K562 (cell line): ENCODE data around the gene EEFSEC. TPM values are rescaled to one million over a fixed set of nuclear protein-coding genes. Genes with fewer than 3 reads are reported as not detected.

Source experiments
- ATAC-seq: fragments of 200-7000 bp; cut with Tn5 transposase; 3 replicates; pipeline ENCODE4 v1.9.1; 2020; ENCODE audit warnings: moderate library complexity
- BruUV-seq: library from RNA; stranded (reverse); fragments of 400-500 nt; replicated peaks from 2 replicates; lab custom pipeline; 2021; lab: Mats Ljungman, UMichigan
- CTCF ChIA-PET: fragments of 300-600 bp; formaldehyde crosslinking; extraction: SDS; loops from one replicate; lab custom pipeline; 2021; ENCODE audit warnings: low intra/inter-chr PET ratio; lab: Yijun Ruan, JAX
- POLR2A ChIA-PET: fragments of 300-600, 350-650 bp; sonication (Branson Sonifier 250); formaldehyde crosslinking; extraction: SDS; loops from one replicate; lab custom pipeline; 2021; ENCODE audit warnings: antibody characterized with exemption, inconsistent platforms; lab: Yijun Ruan, JAX
- DNase-seq, 4 experiments: peaks; one replicate each; pipeline versions ENCODE4 v3.0.0 to v3.0.0-alpha.2; 2011 to 2018; ENCODE audit warnings: low spot score in 3 of 4, mixed read lengths in 3 of 4; ENCODE audit errors: extremely low read depth in 1 of 4
- FAIRE-seq: peaks from 2 replicates; lab custom pipeline; 2011; peaks lifted over from hg19 to GRCh38; lab: Jason Lieb, UNC
- H2AFZ ChIP-seq: 2 replicates; pipeline ENCODE4 v1.6.0; 2011; ENCODE audit warnings: low read depth, low read length, control low read depth, inconsistent platforms
- H3K27ac ChIP-seq: fragments of 200-600 bp; 3 replicates; pipeline ENCODE4 v1.8.0; 2011; ENCODE audit warnings: low read depth, mild to moderate bottlenecking, control low read depth, inconsistent platforms, low read length, moderate library complexity, mixed read lengths; ENCODE audit errors: extremely low read depth
- H3K27me3 ChIP-seq, 2 experiments: fragments of 300-600 bp in 1 of 2; 2 replicates in 1 of 2; 3 replicates in 1 of 2; pipeline versions ENCODE4 v1.6.0 to v1.8.0; 2011; ENCODE audit warnings: inconsistent platforms in 2 of 2, low read length in 2 of 2, mild to moderate bottlenecking in 1 of 2, mixed read lengths in 1 of 2, moderate library complexity in 1 of 2; ENCODE audit not compliant: control insufficient read depth in 2 of 2, insufficient read depth in 2 of 2
- H3K36me3 ChIP-seq: fragments of 300-600 bp; 3 replicates; pipeline ENCODE4 v1.8.0; 2011; ENCODE audit warnings: mild to moderate bottlenecking, low read length, inconsistent platforms; ENCODE audit not compliant: control insufficient read depth, insufficient read depth
- H3K4me1 ChIP-seq, 2 experiments: fragments of 200-600 bp in 1 of 2; replicated peaks in 1 of 2; 2 replicates in 1 of 2; 3 replicates in 1 of 2; pipeline versions ENCODE4 v1.5.1 to v1.8.0; 2011; ENCODE audit warnings: inconsistent platforms in 2 of 2, low read length in 2 of 2, mild to moderate bottlenecking in 1 of 2, mixed read lengths in 1 of 2, moderate library complexity in 1 of 2; ENCODE audit not compliant: control insufficient read depth in 2 of 2, insufficient read depth in 2 of 2
- H3K4me2 ChIP-seq: 2 replicates; pipeline ENCODE4 v1.6.1; 2011; ENCODE audit warnings: low read length, control low read depth, inconsistent platforms, mixed read lengths; ENCODE audit not compliant: insufficient read depth
- H3K4me3 ChIP-seq: fragments of 200-600 bp; sonication (generic), shearing (Covaris generic); 2 replicates; pipeline ENCODE4 v1.5.1; 2016; ENCODE audit warnings: control low read depth, inconsistent platforms
- H3K79me2 ChIP-seq: fragments of 200-600 bp; 3 replicates; pipeline ENCODE4 v1.8.0; 2011; ENCODE audit warnings: low read length, inconsistent platforms; ENCODE audit not compliant: control insufficient read depth, insufficient read depth
- H3K9ac ChIP-seq, 2 experiments: 2 replicates each; pipeline versions ENCODE4 v1.6.0 to v1.6.1; 2011; ENCODE audit warnings: low read depth in 2 of 2, low read length in 2 of 2, control low read depth in 1 of 2, inconsistent platforms in 1 of 2, mild to moderate bottlenecking in 1 of 2, mixed read lengths in 1 of 2; ENCODE audit not compliant: insufficient read depth in 1 of 2
- H3K9me1 ChIP-seq: one replicate; pipeline ENCODE4 v1.6.0; 2011; ENCODE audit warnings: inconsistent platforms, mild to moderate bottlenecking, low read length, moderate library complexity; ENCODE audit not compliant: control insufficient read depth, insufficient read depth
- H3K9me3 ChIP-seq: replicated peaks from 2 replicates; pipeline ENCODE4 v1.5.1; 2011; ENCODE audit warnings: low read depth, low read length, inconsistent platforms; ENCODE audit not compliant: control insufficient read depth, insufficient read depth
- H4K20me1 ChIP-seq: replicated peaks from 2 replicates; pipeline ENCODE4 v1.6.1; 2011; ENCODE audit warnings: low read length, inconsistent platforms, mixed read lengths; ENCODE audit not compliant: control insufficient read depth, insufficient read depth
- ARNT ChIP-seq, 2 experiments: fragments of 450-650 bp; IDR thresholded peaks; 2 replicates each; pipeline ENCODE4 v1.6.1; 2016; ENCODE audit warnings: mild to moderate bottlenecking in 1 of 2
- ATF1 ChIP-seq, 2 experiments: fragments of 450-650 bp in 1 of 2; IDR thresholded peaks; 2 replicates each; pipeline ENCODE4 v1.6.1; 2016; ENCODE audit warnings: missing compliant biosample characterization in 1 of 2, missing genetic modification characterization in 1 of 2
- ATF7 ChIP-seq: fragments of 450-650 bp; IDR thresholded peaks from 2 replicates; pipeline ENCODE4 v1.7.1; 2014; ENCODE audit warnings: mild to moderate bottlenecking, moderate library complexity
- CREM ChIP-seq: IDR thresholded peaks from 2 replicates; pipeline ENCODE4 v1.6.1; 2014; ENCODE audit warnings: antibody characterized with exemption, low read depth
- DPF2 ChIP-seq: fragments of 450-650 bp; IDR thresholded peaks from 2 replicates; pipeline ENCODE4 v1.6.1; 2016
- JUN ChIP-seq, 2 experiments: sonication (generic) in 1 of 2; formaldehyde crosslinking in 1 of 2; IDR thresholded peaks; 2 replicates each; pipeline versions ENCODE4 v1.6.1 to v1.8.0; 2012 to 2022; ENCODE audit warnings: borderline replicate concordance in 2 of 2, mild to moderate bottlenecking in 2 of 2, improper control_type of control experiment in 1 of 2, low read depth in 1 of 2, low read length in 1 of 2, missing genetic modification reagents in 1 of 2
- MTA1 ChIP-seq: fragments of 450-650 bp; IDR thresholded peaks from 2 replicates; pipeline ENCODE4 v1.6.1; 2017; ENCODE audit warnings: borderline replicate concordance
- PPARD ChIP-seq: fragments of 250-450 bp; sonication (Bioruptor Pico); IDR thresholded peaks from 2 replicates; pipeline ENCODE4 v1.8.0; 2022; ENCODE audit warnings: inconsistent platforms, mild to moderate bottlenecking, moderate library complexity
- RAD51 ChIP-seq: fragments of 450-650 bp; IDR thresholded peaks from 2 replicates; pipeline ENCODE4 v1.7.1; 2016; ENCODE audit warnings: low read depth, mild to moderate bottlenecking, borderline replicate concordance
- RBM17 ChIP-seq: fragments of 200-400 bp; formaldehyde crosslinking; IDR thresholded peaks from 2 replicates; pipeline ENCODE4 v1.6.1; 2017; ENCODE audit warnings: low read depth, mild to moderate bottlenecking, low read length, borderline replicate concordance
- RFX1 ChIP-seq: fragments of 450-650 bp; IDR thresholded peaks from 2 replicates; pipeline ENCODE4 v1.6.1; 2016; ENCODE audit warnings: mild to moderate bottlenecking, moderate library complexity
- SUPT5H ChIP-seq: fragments of 450-650 bp; IDR thresholded peaks from 2 replicates; pipeline ENCODE4 v1.6.1; 2016
- ZFX ChIP-seq: sonication (generic); formaldehyde crosslinking; IDR thresholded peaks from 2 replicates; pipeline ENCODE4 v1.8.0; 2022; ENCODE audit warnings: mild to moderate bottlenecking, missing genetic modification reagents, moderate library complexity
- ZNF395 ChIP-seq: fragments of 200-800 bp; sonication (Bioruptor generic); IDR thresholded peaks from 2 replicates; pipeline ENCODE4 v1.6.1; 2017; ENCODE audit warnings: missing genetic modification characterization, missing compliant biosample characterization
- ZNF41 ChIP-seq: fragments of 250-450 bp; sonication (Bioruptor Pico); conservative IDR thresholded peaks from 2 replicates; pipeline ENCODE4 v1.4.0; 2020; ENCODE audit warnings: mild to moderate bottlenecking
- ZNF592 ChIP-seq: fragments of 450-650 bp; IDR thresholded peaks from 2 replicates; pipeline ENCODE4 v1.6.1; 2017; ENCODE audit warnings: antibody characterized with exemption, mild to moderate bottlenecking
- WGBS: fragments of 100-300 bp; shearing (Covaris generic); methylation state at CpG from one replicate; pipeline ENCODE4 v1.1.6; 2016; ENCODE audit warnings: low coverage, mixed read lengths; ENCODE audit not compliant: insufficient coverage; ENCODE audit errors: missing lambda C conversion rate; 5-methylcytosine and 5-hydroxymethylcytosine counted together
- in situ Hi-C: fragments of 300-500 bp; cut with MboI; formaldehyde crosslinking; loops from 4 replicates; pipeline ENCODE4 v1.15.0; 2018; ENCODE audit warnings: inconsistent platforms, mixed read lengths
- intact Hi-C: fragments of 100-400 bp; cut with micrococcal nuclease; formaldehyde crosslinking; loops from 2 replicates; pipeline ENCODE4 v1.14.2; 2022
- polyA plus RNA-seq, 8 experiments: library from polyadenylated mRNA; depleted of rRNA in 4 of 8; stranded (reverse) in 5 of 8; unstranded in 3 of 8; fragments of >200 nt; fragmentation: Nextera tagmentation in 2 of 8; fragmentation: Illumina TruSeq in 1 of 8; extraction: Ambion mirVana in 2 of 8; extraction: Trizol in 1 of 8; gene quantifications; 2 replicates each; pipeline versions ENCODE4 v1.2.1 to v1.2.3, GENCODE V29; 2011 to 2014; ENCODE audit warnings: inconsistent platforms in 1 of 8, missing spikeins in 1 of 8
- total RNA-seq, 7 experiments: library from RNA; depleted of rRNA in 6 of 7; stranded (reverse); fragments of >200 nt in 6 of 7; fragmentation: Illumina TruSeq in 2 of 7; extraction: Trizol in 2 of 7; gene quantifications; 2 replicates each; pipeline versions ENCODE4 v1.2.1 to v1.2.3, GENCODE V29; 2011 to 2021; ENCODE audit warnings: low replicate concordance in 1 of 7

EEFSEC gene
- total and polyA plus RNA-seq, 9 of the 15 experiments (the other 6 are each of a cell fraction or from before 2014, with no cell fraction given), result 0.35 to 11.8 (median 7.7) TPM

- H3K27ac ChIP-seq, result peak overlapping the region; percentile 83
- BruUV-seq, result no TSS peak
- no peaks in the 10 kb centered on the region for H3K9me3 ChIP-seq
- peak overlapping the region; percentile 53 to 78 for H3K9ac ChIP-seq
- H2AFZ ChIP-seq, result peak overlapping the region; percentile 57; the same call in 1 of the 2 replicates
- no peaks in the 10 kb centered on the region for H3K27me3 ChIP-seq
- ATAC-seq (peak; percentile 91), FAIRE-seq (peak; percentile 93), DNase-seq (peak; percentile 72 to 86 (median 78))
- 10% methylated on average over 4 of the region's 6 CpGs for WGBS
- H4K20me1 ChIP-seq, result no peaks in the 10 kb centered on the region
- H3K4me3 ChIP-seq, result no peak overlapping the region
- peaks cover 11% of the 10 kb centered on the region; the same call in 2 of the 3 replicates for H3K36me3 ChIP-seq
- H3K4me1 ChIP-seq, result peaks cover 39 to 43% of the 10 kb centered on the region in 2 experiments
- CTCF ChIA-PET, result no interaction called here
- H3K9me1 ChIP-seq, result peaks cover 2% of the 10 kb centered on the region
- in situ Hi-C loops (no loop called here), intact Hi-C loops (no loop called here)
- H3K4me2 ChIP-seq, result peak overlapping the region; percentile 13
- H3K79me2 ChIP-seq, result peaks cover 2% of the 10 kb centered on the region; the same call in 1 of the 3 replicates
- POLR2A ChIA-PET, result interaction anchor here (0.6 to 1.4 kb wide), 2 partner anchors 12 to 56 kb away, joined by 3 read pairs; no protein-coding TSS in a partner anchor
- TF ChIP-seq RAD51, result no peak
- TF ChIP-seq ZNF395 (CRISPR knock-in tag), result peak; percentile 55; the same call in 1 of the 2 replicates
- TF ChIP-seq ATF1 (CRISPR knock-in tag; IDR thresholded peaks at IDR 0.05), result no peak
- TF ChIP-seq ATF1 (tag; IDR thresholded peaks at IDR 0.05), result peak; percentile 11; the same call in 1 of the 2 replicates
- no peak for TF ChIP-seq MTA1
- no peak for TF ChIP-seq PPARD (CRISPR knock-in tag)
- no peak for TF ChIP-seq ARNT (IDR thresholded peaks at IDR 0.05)
- TF ChIP-seq RBM17, result no peak
- peak; percentile 66; the same call in 1 of the 2 replicates for TF ChIP-seq ATF7
- peak; percentile 48; the same call in 1 of the 2 replicates for TF ChIP-seq SUPT5H
- peak; percentile 60 for TF ChIP-seq ZFX (CRISPR knock-in tag)
- peak; percentile 81 for TF ChIP-seq JUN (IDR thresholded peaks at IDR 0.05; ENCODE audit: borderline replicate concordance, low read depth, low read length)
- TF ChIP-seq JUN (CRISPR knock-in tag; IDR thresholded peaks at IDR 0.05; ENCODE audit: borderline replicate concordance), result no peak
- peak; percentile 82 for TF ChIP-seq ZNF592
- TF ChIP-seq CREM, result peak; percentile 23; the same call in 1 of the 2 replicates
- no peak for TF ChIP-seq ZNF41 (CRISPR knock-in tag)
- no peak for TF ChIP-seq RFX1
- TF ChIP-seq DPF2, result peak; percentile 70
Measured at GRCh38 chr3:128343287-128344051, 190.2 kb downstream of the EEFSEC start.
